A673 (cell line): ENCODE results near the gene RGCC. TPM values are rescaled to one million over a fixed set of nuclear protein-coding genes. Genes with fewer than 3 reads are reported as not detected.

ENCODE experiments used
- BruUV-seq: library from RNA; stranded (reverse); fragments of 400-500 nt; replicated peaks from 2 replicates; lab custom pipeline; 2021; lab: Mats Ljungman, UMichigan
- CTCF ChIA-PET: fragments of 300-600 bp; sonication (Branson Sonifier 250); formaldehyde crosslinking; loops from one replicate; lab custom pipeline; 2022; ENCODE audit warnings: antibody characterized with exemption; lab: Charles Lee
- POLR2A ChIA-PET: fragments of 300-600 bp; sonication (Branson Sonifier 250); formaldehyde crosslinking; loops from one replicate; lab custom pipeline; 2022; ENCODE audit warnings: antibody characterized with exemption; ENCODE audit not compliant: low non-redundant PET; lab: Charles Lee
- DNase-seq: peaks from one replicate; pipeline ENCODE4 v3.0.0-alpha.2; 2015; ENCODE audit warnings: low spot score
- H3K27ac ChIP-seq: fragments of 200-600 bp; sonication (generic); 2 replicates; pipeline ENCODE4 v1.5.1; 2016; ENCODE audit warnings: mixed run types, low read depth, mild to moderate bottlenecking, mixed read lengths, antibody characterized with exemption, low read length; ENCODE audit not compliant: poor library complexity, severe bottlenecking
- H3K27me3 ChIP-seq: fragments of 200-600 bp; sonication (generic); replicated peaks from 2 replicates; pipeline ENCODE4 v1.6.1; 2017; ENCODE audit warnings: mixed run types, low read depth, mild to moderate bottlenecking, mixed read lengths, antibody characterized with exemption, low read length; ENCODE audit not compliant: insufficient read depth, poor library complexity
- H3K36me3 ChIP-seq: fragments of 200-600 bp; sonication (generic); 2 replicates; pipeline ENCODE4 v1.6.1; 2016; ENCODE audit warnings: mixed run types, mild to moderate bottlenecking, mixed read lengths, antibody characterized with exemption, low read length; ENCODE audit not compliant: insufficient read depth, poor library complexity, severe bottlenecking
- H3K4me1 ChIP-seq: fragments of 200-600 bp; sonication (generic); 2 replicates; pipeline ENCODE4 v1.6.1; 2017; ENCODE audit warnings: mixed run types, mild to moderate bottlenecking, mixed read lengths, antibody characterized with exemption, low read length; ENCODE audit not compliant: insufficient read depth, poor library complexity, severe bottlenecking
- H3K4me3 ChIP-seq: fragments of 200-600 bp; sonication (generic); 2 replicates; pipeline ENCODE4 v1.5.1; 2016; ENCODE audit warnings: low read depth, mixed run types, mild to moderate bottlenecking, mixed read lengths, low read length; ENCODE audit not compliant: poor library complexity, severe bottlenecking
- H3K9me3 ChIP-seq: fragments of 200-600 bp; sonication (generic); 2 replicates; pipeline ENCODE4 v1.6.1; 2016; ENCODE audit warnings: mixed run types, low read depth, mild to moderate bottlenecking, mixed read lengths, antibody characterized with exemption, low read length; ENCODE audit not compliant: poor library complexity, severe bottlenecking
- CTCF ChIP-seq: fragments of 300-800, 200-600 bp; sonication (generic); conservative IDR thresholded peaks from 2 replicates; pipeline ENCODE4 v1.5.1; 2017; ENCODE audit warnings: low read depth, mild to moderate bottlenecking, antibody characterized with exemption, low read length, moderate library complexity, mixed read lengths
- EZH2 ChIP-seq: fragments of 200-600 bp; sonication (generic); IDR thresholded peaks from 2 replicates; pipeline ENCODE4 v1.6.1; 2017; ENCODE audit warnings: borderline replicate concordance, low read depth, mild to moderate bottlenecking, mixed read lengths, antibody characterized with exemption, low read length; ENCODE audit not compliant: poor library complexity, severe bottlenecking
- intact Hi-C: fragments of 100-400 bp; cut with micrococcal nuclease; formaldehyde crosslinking; loops from one replicate; pipeline ENCODE4 v1.10.0; 2022; ENCODE audit not compliant: unreplicated experiment
- total RNA-seq: library from RNA; stranded (reverse); gene quantifications from 2 replicates; pipeline ENCODE4 v1.2.3, GENCODE V29; 2021

Gene RGCC
- total RNA-seq, 1 experiment from 2014 or later = not detected

DNA sequence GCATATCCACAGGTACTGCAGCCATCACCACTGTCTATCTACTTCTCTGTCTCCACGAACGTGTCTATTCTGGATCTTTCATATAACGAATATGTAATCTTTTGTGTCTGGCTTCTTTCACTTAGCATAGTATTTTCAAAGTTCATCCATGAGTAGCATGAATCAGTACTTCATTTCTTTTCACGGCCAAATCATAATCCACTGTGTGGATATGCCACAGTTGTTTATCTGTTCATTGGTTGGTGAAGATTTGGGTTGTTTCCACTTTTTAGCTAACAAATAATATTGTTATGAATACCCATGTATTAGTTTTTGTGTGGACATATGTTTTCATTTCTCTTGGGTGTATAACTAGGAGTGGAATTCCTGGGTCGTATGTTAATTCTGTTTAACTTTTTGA, 14.4 kb downstream of the RGCC start:
- no peak overlapping the region for H3K4me3 ChIP-seq
- H3K36me3 ChIP-seq = no peaks in the 10 kb centered on the region
- ChIA-PET CTCF (no interaction called here), POLR2A (no interaction called here)
- no TSS peak for BruUV-seq
- no peak for TF ChIP-seq EZH2
- TF ChIP-seq CTCF = no peak
- no peak for DNase-seq
- no peaks in the 10 kb centered on the region for H3K27me3 ChIP-seq
- H3K27ac ChIP-seq = no peak overlapping the region
- H3K4me1 ChIP-seq = no peaks in the 10 kb centered on the region
- intact Hi-C loops = no loop called here
- no peaks in the 10 kb centered on the region for H3K9me3 ChIP-seq

DNA sequence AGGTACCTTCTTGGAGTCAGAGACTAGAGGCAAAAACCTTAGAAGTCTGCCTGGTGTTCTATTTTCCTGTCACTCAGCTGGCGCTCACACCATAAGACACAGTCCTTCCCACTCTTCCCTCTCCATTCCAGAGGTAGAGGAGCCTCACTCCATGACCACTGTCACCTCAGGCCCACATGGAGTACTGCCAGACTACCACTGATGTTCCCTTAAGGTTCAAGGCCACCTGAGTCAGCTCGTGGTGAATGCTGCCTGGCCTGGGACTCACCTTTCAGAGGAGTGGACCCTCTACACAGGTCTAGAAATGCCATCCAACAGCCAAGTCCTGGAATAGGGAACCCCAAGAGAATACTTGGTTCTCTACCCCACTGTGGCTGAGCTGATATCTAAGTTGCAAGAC, 29.9 kb downstream of the RGCC start:
- H3K36me3 ChIP-seq = no peaks in the 10 kb centered on the region
- BruUV-seq = no TSS peak
- CTCF ChIA-PET = no interaction called here

GRCh38 chr13:41488124-41488523, 30.8 kb downstream of the RGCC start:
- DNase-seq = no peak
- no peaks in the 10 kb centered on the region for H3K36me3 ChIP-seq
- H3K4me3 ChIP-seq = no peak overlapping the region
- no peaks in the 10 kb centered on the region for H3K27me3 ChIP-seq
- no peaks in the 10 kb centered on the region for H3K9me3 ChIP-seq
- no peak overlapping the region for H3K27ac ChIP-seq
- CTCF ChIA-PET = no interaction called here
- TF ChIP-seq EZH2 (no peak), CTCF (no peak)
- intact Hi-C loops = no loop called here
- no TSS peak for BruUV-seq
- H3K4me1 ChIP-seq = no peaks in the 10 kb centered on the region
- POLR2A ChIA-PET = no interaction called here

More for the DNA sequence above, 29.9 kb downstream of the RGCC start:
- no peak for DNase-seq
- H3K9me3 ChIP-seq = no peaks in the 10 kb centered on the region
- POLR2A ChIA-PET = no interaction called here
- no peak overlapping the region for H3K27ac ChIP-seq
- no peak for TF ChIP-seq CTCF
- no peak for TF ChIP-seq EZH2
- intact Hi-C loops = no loop called here
- H3K4me3 ChIP-seq = no peak overlapping the region
- H3K4me1 ChIP-seq = no peaks in the 10 kb centered on the region
- H3K27me3 ChIP-seq = no peaks in the 10 kb centered on the region
